OCI-LY3 (cell line): ENCODE results near the gene KAT6B.

Experiments
- CTCF ChIP-seq: fragments of 200-600, 300-600 bp; sonication (generic); IDR thresholded peaks from 2 replicates; pipeline ENCODE4 v1.5.1; 2014; ENCODE audit warnings: antibody characterized with exemption, low read length, low read depth
- EZH2phosphoT487 ChIP-seq: fragments of 200-600 bp; shearing (Covaris generic); IDR thresholded peaks from 2 replicates; pipeline ENCODE4 v1.6.1; 2018; ENCODE audit warnings: antibody characterized with exemption, mixed run types, low read depth

- no peak for TF ChIP-seq CTCF
- TF ChIP-seq EZH2phosphoT487 = no peak
Observed at GRCh38 chr10:74797550-74797949, 28.9 kb upstream of the KAT6B start.
